Large intestine (tissue), 3 donors: Measurements from ENCODE around the gene FBF1. TPM values are rescaled to one million over a fixed set of nuclear protein-coding genes. Genes with fewer than 3 reads are reported as not detected.

Experiments used
- DNase-seq, 2 donors: peaks; one replicate each; pipeline versions ENCODE4 v3.0.0 to v3.0.0-alpha.2; 2013
- H3K27ac ChIP-seq: one replicate; pipeline ENCODE4 v1.5.1; 2013; ENCODE audit warnings: low read length
- H3K27me3 ChIP-seq: 2 replicates; pipeline ENCODE4 v1.6.1; 2013; ENCODE audit warnings: low read length; ENCODE audit not compliant: control insufficient read depth, insufficient read depth
- H3K36me3 ChIP-seq: 2 replicates; pipeline ENCODE4 v1.6.1; 2013; ENCODE audit warnings: low read length; ENCODE audit not compliant: control insufficient read depth, insufficient read depth
- H3K4me1 ChIP-seq: one replicate; pipeline ENCODE4 v1.6.1; 2013; ENCODE audit warnings: low read length; ENCODE audit not compliant: control insufficient read depth, insufficient read depth
- H3K4me3 ChIP-seq: one replicate; pipeline ENCODE4 v1.5.1; 2013; ENCODE audit warnings: low read length
- H3K9me3 ChIP-seq: one replicate; pipeline ENCODE4 v1.6.1; 2013; ENCODE audit warnings: mild to moderate bottlenecking, low read depth, low read length, moderate library complexity; ENCODE audit not compliant: control insufficient read depth
- WGBS: methylation state at CpG from one replicate; pipeline ENCODE4 v1.1.5; 2013; ENCODE audit warnings: low lambda C conversion rate; ENCODE audit not compliant: insufficient coverage; 5-methylcytosine and 5-hydroxymethylcytosine counted together
- polyA plus RNA-seq: library from polyadenylated mRNA; unstranded; fragments of 120-200 nt; gene quantifications from one replicate; pipeline ENCODE4 v1.2.1, GENCODE V29; 2013

The FBF1 gene
- polyA plus RNA-seq, 1 donor, result 52.1 TPM

DNA sequence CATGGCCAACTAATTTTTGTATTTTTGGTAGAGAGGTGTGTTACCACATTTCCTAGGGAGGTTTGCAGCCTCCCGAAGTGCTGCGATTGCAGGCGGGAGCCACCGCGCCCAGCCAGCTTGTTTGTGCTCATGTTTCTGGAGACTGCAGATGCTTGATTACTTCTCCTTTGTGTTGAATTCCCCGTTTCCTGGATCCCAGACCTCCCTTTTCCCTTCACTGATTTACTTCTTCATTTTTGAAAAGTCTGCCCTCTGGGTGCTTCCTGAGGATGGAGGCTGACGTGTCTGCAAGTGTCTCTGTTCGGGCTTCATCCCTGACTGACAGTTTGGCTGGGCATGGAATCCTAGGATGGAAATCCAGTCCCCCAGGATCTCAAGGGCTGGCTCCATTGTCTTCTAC lies 55.4 kb downstream of the FBF1 start:
- no peaks in the 10 kb centered on the region for H3K27me3 ChIP-seq
- no peak for DNase-seq
- no peak overlapping the region for H3K4me3 ChIP-seq
- no peak overlapping the region for H3K27ac ChIP-seq
- no peaks in the 10 kb centered on the region for H3K9me3 ChIP-seq
- peaks cover 12% of the 10 kb centered on the region for H3K36me3 ChIP-seq
- H3K4me1 ChIP-seq, result no peaks in the 10 kb centered on the region
- 100% methylated on average over 1 of the region's 8 CpGs for WGBS

GRCh38 chr17:75881678-75882454 lies 59.0 kb downstream of the FBF1 start:
- no CpG with 5 or more reads among the region's 15 CpGs for WGBS

DNA sequence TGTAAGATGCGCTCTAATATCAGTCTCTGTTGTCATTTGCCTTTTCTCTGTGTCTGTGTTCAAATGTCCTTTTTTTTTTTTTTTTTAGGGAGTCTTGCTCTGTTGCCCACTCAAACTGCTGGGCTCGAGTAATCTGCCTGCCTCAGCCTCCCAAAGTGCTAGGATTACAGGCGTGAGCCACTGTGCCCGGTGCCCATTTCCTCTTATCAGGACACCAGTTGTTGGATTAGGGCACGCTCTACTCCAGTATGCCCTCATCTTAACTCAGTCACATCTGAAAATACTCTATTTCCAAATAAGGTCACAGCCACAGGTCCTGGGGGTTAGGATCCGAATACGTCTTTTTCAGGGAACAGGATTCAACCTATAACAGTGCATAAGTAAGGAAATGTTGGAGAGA lies 60.6 kb downstream of the FBF1 start:
- no peaks in the 10 kb centered on the region for H3K9me3 ChIP-seq
- peaks cover 22% of the 10 kb centered on the region for H3K4me1 ChIP-seq
- WGBS, result no CpG with 5 or more reads among the region's 7 CpGs
- DNase-seq, result no peak
- H3K36me3 ChIP-seq, result peaks cover 3% of the 10 kb centered on the region
- no peak overlapping the region for H3K4me3 ChIP-seq
- no peak overlapping the region for H3K27ac ChIP-seq
- peaks cover 7% of the 10 kb centered on the region for H3K27me3 ChIP-seq

More at GRCh38 chr17:75881678-75882454, 59.0 kb downstream of the FBF1 start:
- peaks cover 8% of the 10 kb centered on the region for H3K4me1 ChIP-seq
- H3K27me3 ChIP-seq, result peaks cover 7% of the 10 kb centered on the region
- no peak overlapping the region for H3K27ac ChIP-seq
- H3K36me3 ChIP-seq, result no peaks in the 10 kb centered on the region
- DNase-seq, result no peak
- no peaks in the 10 kb centered on the region for H3K9me3 ChIP-seq
- no peak overlapping the region for H3K4me3 ChIP-seq

DNA sequence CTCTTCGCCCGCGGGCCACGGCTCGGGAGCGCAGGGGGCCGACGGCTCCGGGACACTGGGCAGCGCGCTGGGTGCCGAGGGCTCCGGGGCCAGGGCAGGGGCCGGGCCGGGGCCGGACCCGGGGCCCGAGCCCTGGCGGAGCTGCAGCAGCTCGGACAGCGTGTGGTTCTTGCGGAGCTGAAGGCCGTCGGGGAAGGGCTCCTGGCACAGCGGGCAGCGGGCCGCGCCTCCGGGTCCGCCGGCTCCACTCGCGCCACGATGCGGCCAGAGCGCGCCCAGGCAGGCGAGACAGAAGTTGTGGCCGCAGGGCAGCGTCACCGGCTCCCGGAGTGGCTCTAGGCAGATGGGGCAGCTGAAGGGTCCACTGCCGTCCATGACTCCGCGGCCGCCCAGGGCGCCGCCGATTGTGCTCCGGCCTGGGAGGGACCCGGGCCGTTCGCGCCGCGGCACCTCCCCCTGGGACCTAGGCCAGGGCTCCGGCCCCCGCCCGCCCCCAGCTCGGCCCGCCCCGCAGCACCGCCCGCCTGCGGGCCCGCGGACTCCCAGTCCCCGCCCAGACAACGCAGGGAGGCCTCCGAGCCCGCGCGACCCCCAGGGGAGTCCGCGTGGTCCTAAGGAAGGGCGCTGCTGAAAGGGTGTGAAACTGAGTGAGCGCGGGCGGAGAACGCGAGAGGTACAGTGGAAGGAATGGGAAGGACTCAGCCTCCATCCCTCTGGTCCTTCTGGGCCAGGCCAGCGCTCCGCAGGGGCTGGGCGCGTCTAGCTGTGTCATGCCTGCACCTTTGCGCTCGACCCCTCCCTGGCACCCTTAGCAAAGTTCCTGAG lies 62.5 kb downstream of the FBF1 start, which contains the start of gene TRIM47:
TRIM47 (minus strand) TSS at position 408 of the 825 bp plus-strand sequence; CDS start at position 375, 33 bp downstream.
- no CpG with 5 or more reads among the region's 87 CpGs for WGBS
- H3K4me1 ChIP-seq, result peaks cover 22% of the 10 kb centered on the region
- H3K36me3 ChIP-seq, result peaks cover 13% of the 10 kb centered on the region
- H3K27me3 ChIP-seq, result peaks cover 7% of the 10 kb centered on the region
- H3K27ac ChIP-seq, result peak within 1 kb of the TSS; percentile 70
- peak within 1 kb of the TSS; percentile 56 for H3K4me3 ChIP-seq
- peak in 1 of 2 donors; percentile 64 for DNase-seq
- no peaks in the 10 kb centered on the region for H3K9me3 ChIP-seq

DNA sequence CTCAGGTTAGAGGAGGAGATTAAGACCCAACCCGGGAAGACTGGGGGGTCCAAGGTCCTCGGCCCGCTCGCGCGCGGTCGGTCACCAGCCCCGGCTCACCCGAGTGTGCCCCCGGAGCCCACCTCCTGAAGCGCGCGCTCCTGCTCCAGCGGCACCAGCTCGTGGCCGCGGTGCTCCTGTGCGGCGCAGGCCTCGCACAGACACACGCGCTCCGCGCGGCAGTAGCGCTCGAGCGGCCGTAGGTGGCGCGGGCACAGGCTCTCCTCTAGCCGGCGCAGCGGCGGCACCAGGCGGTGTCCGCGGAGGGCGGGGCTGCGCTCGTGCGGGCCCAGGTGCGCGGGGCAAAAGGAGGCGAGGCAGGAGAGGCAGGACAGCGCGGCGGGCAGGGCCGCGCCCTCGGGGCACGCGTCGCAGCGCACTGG lies 63.1 kb downstream of the FBF1 start:
- peaks cover 7% of the 10 kb centered on the region for H3K27me3 ChIP-seq
- peak; percentile 75 to 85 for DNase-seq
- peak overlapping the region; percentile 70 for H3K27ac ChIP-seq
- WGBS, result no CpG with 5 or more reads among the region's 56 CpGs
- H3K9me3 ChIP-seq, result no peaks in the 10 kb centered on the region
- peaks cover 26% of the 10 kb centered on the region for H3K4me1 ChIP-seq
- H3K36me3 ChIP-seq, result peaks cover 13% of the 10 kb centered on the region
- peak overlapping the region; percentile 56 for H3K4me3 ChIP-seq

- peaks cover 31% of the 10 kb centered on the region for H3K4me1 ChIP-seq
- 60% methylated on average over 1 of the region's 41 CpGs for WGBS
- peak; percentile 71 to 77 for DNase-seq
Measured at GRCh38 chr17:75876938-75877751, 63.7 kb downstream of the FBF1 start.

GRCh38 chr17:75876190-75876937 lies 64.5 kb downstream of the FBF1 start:
- H3K36me3 ChIP-seq, result peaks cover 13% of the 10 kb centered on the region
- H3K27me3 ChIP-seq, result peaks cover 7% of the 10 kb centered on the region
- WGBS, result no CpG with 5 or more reads among the region's 26 CpGs
- H3K4me1 ChIP-seq, result peaks cover 31% of the 10 kb centered on the region
- H3K27ac ChIP-seq, result peak overlapping the region; percentile 70
- H3K9me3 ChIP-seq, result no peaks in the 10 kb centered on the region
- DNase-seq, result peak in 1 of 2 donors; percentile 54
- peak overlapping the region; percentile 56 for H3K4me3 ChIP-seq

More at GRCh38 chr17:75876938-75877751, 63.7 kb downstream of the FBF1 start:
- Histone ChIP-seq H3K9me3 (no peaks in the 10 kb centered on the region), H3K36me3 (peaks cover 13% of the 10 kb centered on the region), H3K27me3 (peaks cover 7% of the 10 kb centered on the region), H3K4me3 (peak overlapping the region; percentile 56), H3K27ac (peak overlapping the region; percentile 70)

DNA sequence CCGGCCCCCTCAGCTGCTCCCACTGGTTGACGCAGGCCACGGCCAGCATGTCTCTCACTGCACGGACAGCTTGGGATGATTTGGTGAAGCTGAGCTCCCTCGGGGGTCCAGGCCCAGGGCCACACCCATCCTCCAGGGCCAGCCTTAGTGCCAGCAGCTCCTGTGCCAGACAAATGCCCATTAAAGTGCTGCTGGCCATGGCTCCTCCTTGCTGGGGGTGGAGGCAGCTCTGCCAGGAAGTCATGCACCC lies 65.0 kb downstream of the FBF1 start:
- Histone ChIP-seq H3K9me3 (no peaks in the 10 kb centered on the region), H3K36me3 (peaks cover 13% of the 10 kb centered on the region), H3K4me3 (no peak overlapping the region), H3K27ac (no peak overlapping the region), H3K27me3 (peaks cover 7% of the 10 kb centered on the region), H3K4me1 (peaks cover 31% of the 10 kb centered on the region)
- no peak for DNase-seq
- no CpG with 5 or more reads among the region's 5 CpGs for WGBS

- no CpG with 5 or more reads among the region's 18 CpGs for WGBS
- DNase-seq, result no peak
- Histone ChIP-seq H3K27ac (no peak overlapping the region), H3K27me3 (peaks cover 7% of the 10 kb centered on the region), H3K36me3 (peaks cover 13% of the 10 kb centered on the region), H3K4me1 (peaks cover 31% of the 10 kb centered on the region), H3K9me3 (no peaks in the 10 kb centered on the region), H3K4me3 (no peak overlapping the region)
Measured at GRCh38 chr17:75875182-75875939, 65.5 kb downstream of the FBF1 start.
